HepG2 (cell line): ENCODE measurements around the gene MAGI1. TPM values are rescaled to one million over a fixed set of nuclear protein-coding genes. Genes with fewer than 3 reads are reported as not detected.
A peak's percentile ranks its signal among the peaks of the same experiment; 100 is the strongest.

Source experiments
- AKAP8 ChIP-seq: sonication (generic); formaldehyde crosslinking; IDR thresholded peaks from 2 replicates; pipeline ENCODE4 v1.5.1; 2020; ENCODE audit warnings: mild to moderate bottlenecking, missing genetic modification reagents
- BCLAF1 ChIP-seq: fragments of 450-650 bp; IDR thresholded peaks from 2 replicates; pipeline ENCODE4 v1.6.1; 2017; ENCODE audit warnings: mild to moderate bottlenecking
- CENPX ChIP-seq: sonication (generic); formaldehyde crosslinking; IDR thresholded peaks from 2 replicates; pipeline ENCODE4 v1.9.0; 2021; ENCODE audit warnings: mild to moderate bottlenecking, missing genetic modification reagents, moderate library complexity
- DNMT3B ChIP-seq: conservative IDR thresholded peaks from 2 replicates; pipeline ENCODE4 v1.6.1; 2016; ENCODE audit warnings: missing biosample characterization, control low read depth
- FOXJ3 ChIP-seq: sonication (generic); formaldehyde crosslinking; IDR thresholded peaks from 2 replicates; pipeline ENCODE4 v1.4.0; 2020; ENCODE audit warnings: missing genetic modification reagents, mild to moderate bottlenecking, borderline replicate concordance
- HNF4A ChIP-seq: sonication (generic); formaldehyde crosslinking; IDR thresholded peaks from 2 replicates; pipeline ENCODE4 v1.4.0; 2020; ENCODE audit warnings: missing genetic modification reagents
- HOXA3 ChIP-seq: sonication (generic); formaldehyde crosslinking; IDR thresholded peaks from 2 replicates; pipeline ENCODE4 v1.5.0; 2020; ENCODE audit warnings: missing genetic modification reagents
- HOXA5 ChIP-seq: sonication (generic); formaldehyde crosslinking; IDR thresholded peaks from 2 replicates; pipeline ENCODE4 v1.4.0; 2020; ENCODE audit warnings: missing genetic modification reagents
- IRF1 ChIP-seq: sonication (generic); formaldehyde crosslinking; IDR thresholded peaks from 2 replicates; pipeline ENCODE4 v1.4.0; 2020; ENCODE audit warnings: low read depth, mild to moderate bottlenecking, missing genetic modification reagents
- IRF9 ChIP-seq: sonication (generic); formaldehyde crosslinking; IDR thresholded peaks from 2 replicates; pipeline ENCODE4 v1.8.0; 2022; ENCODE audit warnings: missing genetic modification reagents, mild to moderate bottlenecking, borderline replicate concordance
- JUNB ChIP-seq: sonication (generic); formaldehyde crosslinking; IDR thresholded peaks from 2 replicates; pipeline ENCODE4 v1.8.0; 2022; ENCODE audit warnings: missing genetic modification reagents, mild to moderate bottlenecking, borderline replicate concordance
- NFE2L2 ChIP-seq: fragments of 150-350 bp; IDR thresholded peaks from 2 replicates; pipeline ENCODE4 v1.6.1; 2014; ENCODE audit warnings: low read length
- NFIC ChIP-seq: IDR thresholded peaks from 2 replicates; pipeline ENCODE4 v1.6.1; 2012; ENCODE audit warnings: mild to moderate bottlenecking, low read length, inconsistent platforms
- NR2F6 ChIP-seq, 2 experiments: IDR thresholded peaks; 2 replicates each; pipeline ENCODE4 v1.6.1; 2016; ENCODE audit warnings: antibody characterized with exemption in 1 of 2, mild to moderate bottlenecking in 1 of 2
- POLR2AphosphoS5 ChIP-seq: IDR thresholded peaks from 2 replicates; pipeline ENCODE4 v1.6.1; 2012; ENCODE audit warnings: low read depth, low read length
- RBFOX2 ChIP-seq: fragments of 200-400 bp; formaldehyde crosslinking; IDR thresholded peaks from 2 replicates; pipeline ENCODE4 v1.6.1; 2017; ENCODE audit warnings: low read depth, mild to moderate bottlenecking, low read length
- SOX5 ChIP-seq: IDR thresholded peaks from 2 replicates; pipeline ENCODE4 v1.6.1; 2016; ENCODE audit warnings: borderline replicate concordance
- ZBTB10 ChIP-seq: sonication (generic); formaldehyde crosslinking; IDR thresholded peaks from 2 replicates; pipeline ENCODE4 v1.4.0; 2020; ENCODE audit warnings: missing genetic modification reagents, borderline replicate concordance
- ZBTB34 ChIP-seq: sonication (generic); formaldehyde crosslinking; IDR thresholded peaks from 2 replicates; pipeline ENCODE4 v1.8.0; 2022; ENCODE audit warnings: mild to moderate bottlenecking, missing genetic modification reagents
- ZBTB38 ChIP-seq: sonication (generic); formaldehyde crosslinking; IDR thresholded peaks from 2 replicates; pipeline ENCODE4 v1.5.1; 2020; ENCODE audit warnings: mild to moderate bottlenecking, missing genetic modification reagents
- ZNF337 ChIP-seq: sonication (generic); formaldehyde crosslinking; IDR thresholded peaks from 2 replicates; pipeline ENCODE4 v1.5.1; 2020; ENCODE audit warnings: missing genetic modification reagents, low read depth, mild to moderate bottlenecking, borderline replicate concordance
- polyA plus RNA-seq, 8 experiments: library from polyadenylated mRNA; depleted of rRNA in 3 of 8; stranded (reverse) in 7 of 8; unstranded in 1 of 8; fragments of >200 nt; fragmentation: Illumina TruSeq in 4 of 8; extraction: Trizol in 4 of 8; gene quantifications; 2 replicates each; pipeline versions ENCODE4 v1.2.1 to v1.2.3, GENCODE V29; 2011 to 2016; ENCODE audit warnings: low read depth in 4 of 8, missing spikeins in 1 of 8, mixed read lengths in 1 of 8; ENCODE audit not compliant: insufficient read depth in 1 of 8
- total RNA-seq, 5 experiments: library from RNA; depleted of rRNA; stranded (reverse); fragments of >200 nt; fragmentation: Illumina TruSeq; extraction: Trizol; gene quantifications; 2 replicates each; pipeline ENCODE4 v1.2.3, GENCODE V29; 2016; ENCODE audit warnings: low read depth in 1 of 5

Gene MAGI1
- total and polyA plus RNA-seq, 2 of the 13 experiments (the other 11 are each of a cell fraction or from before 2014, with no cell fraction given), result 22.2 to 26.0 TPM

GRCh38 chr3:65955792-65956477 lies 82.8 kb downstream of the MAGI1 start (continued):
- peak; percentile 68; the same call in 1 of the 2 replicates for TF ChIP-seq SOX5 (CRISPR knock-in tag)
- TF ChIP-seq JUNB, result peak; percentile 39; the same call in 1 of the 2 replicates
- no peak for TF ChIP-seq ZBTB10
- no peak for TF ChIP-seq RBFOX2
- no peak for TF ChIP-seq NFE2L2
- TF ChIP-seq CENPX (CRISPR knock-in tag), result no peak
- TF ChIP-seq ZNF337 (CRISPR knock-in tag), result no peak
- TF ChIP-seq DNMT3B (CRISPR knock-in tag), result peak; percentile 65; the same call in 1 of the 2 replicates
- peak; percentile 49; the same call in 1 of the 2 replicates for TF ChIP-seq HNF4A
- TF ChIP-seq HOXA5, result no peak
- TF ChIP-seq POLR2AphosphoS5, result no peak
- no peak for TF ChIP-seq IRF9 (CRISPR knock-in tag)
- peak; percentile 63; the same call in 1 of the 2 replicates for TF ChIP-seq ZBTB34 (CRISPR knock-in tag)
- no peak for TF ChIP-seq BCLAF1
- TF ChIP-seq HOXA3, result peak; percentile 15; the same call in 1 of the 2 replicates
- no peak; the same call in 1 of the 2 replicates for TF ChIP-seq AKAP8 (CRISPR knock-in tag)
- TF ChIP-seq ZBTB38 (CRISPR knock-in tag), result no peak
- TF ChIP-seq NFIC, result peak; percentile 52; the same call in 1 of the 2 replicates
- TF ChIP-seq IRF1 (CRISPR knock-in tag), result no peak
- TF ChIP-seq NR2F6 (IDR thresholded peaks at IDR 0.05), result no peak
- TF ChIP-seq NR2F6 (CRISPR knock-in tag; IDR thresholded peaks at IDR 0.05), result peak; percentile 44; the same call in 1 of the 2 replicates
- TF ChIP-seq FOXJ3 (CRISPR knock-in tag), result peak; percentile 22; the same call in 1 of the 2 replicates
